Measurements from ENCODE around the gene CDH13. TPM values are rescaled to one million over a fixed set of nuclear protein-coding genes. Genes with fewer than 3 reads are reported as not detected.

Gene CDH13
- total RNA-seq, 1 experiment from 2014 or later: 49.3 TPM

DNA sequence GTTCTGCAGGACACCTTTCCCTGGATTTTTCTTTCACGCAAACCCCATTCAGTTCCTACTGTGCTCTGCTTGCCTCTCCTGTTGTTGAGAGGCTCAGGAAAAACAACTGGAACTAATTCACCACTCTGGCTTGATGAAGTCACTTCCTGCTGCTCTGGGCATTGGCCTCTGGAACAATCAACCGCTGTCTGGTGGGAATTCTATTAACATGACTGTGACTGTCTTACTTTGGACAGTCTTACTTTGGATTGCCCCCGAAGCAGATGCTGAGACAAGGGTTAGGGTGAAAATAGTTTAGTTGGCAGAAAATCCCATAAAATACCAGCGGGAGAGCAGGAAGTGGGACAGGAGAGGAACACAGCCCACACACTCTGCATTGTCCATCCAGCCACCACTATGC lies 1091.0 kb downstream of the CDH13 start:
- no peaks in the 10 kb centered on the region for H3K4me1 Mint-ChIP-seq (ENCODE audit: insufficient read depth, unreplicated experiment)
- no peak overlapping the region for H3K27ac Mint-ChIP-seq (ENCODE audit: low read depth, unreplicated experiment)
- H3K9me3 Mint-ChIP-seq (ENCODE audit: unreplicated experiment): no peaks in the 10 kb centered on the region
- intact Hi-C loops (cut with micrococcal nuclease): no loop called here
- no peak overlapping the region for H3K4me3 Mint-ChIP-seq (ENCODE audit: unreplicated experiment)
- POLR2A ChIA-PET: no interaction called here
- TF ChIP-seq, protein P1, sequence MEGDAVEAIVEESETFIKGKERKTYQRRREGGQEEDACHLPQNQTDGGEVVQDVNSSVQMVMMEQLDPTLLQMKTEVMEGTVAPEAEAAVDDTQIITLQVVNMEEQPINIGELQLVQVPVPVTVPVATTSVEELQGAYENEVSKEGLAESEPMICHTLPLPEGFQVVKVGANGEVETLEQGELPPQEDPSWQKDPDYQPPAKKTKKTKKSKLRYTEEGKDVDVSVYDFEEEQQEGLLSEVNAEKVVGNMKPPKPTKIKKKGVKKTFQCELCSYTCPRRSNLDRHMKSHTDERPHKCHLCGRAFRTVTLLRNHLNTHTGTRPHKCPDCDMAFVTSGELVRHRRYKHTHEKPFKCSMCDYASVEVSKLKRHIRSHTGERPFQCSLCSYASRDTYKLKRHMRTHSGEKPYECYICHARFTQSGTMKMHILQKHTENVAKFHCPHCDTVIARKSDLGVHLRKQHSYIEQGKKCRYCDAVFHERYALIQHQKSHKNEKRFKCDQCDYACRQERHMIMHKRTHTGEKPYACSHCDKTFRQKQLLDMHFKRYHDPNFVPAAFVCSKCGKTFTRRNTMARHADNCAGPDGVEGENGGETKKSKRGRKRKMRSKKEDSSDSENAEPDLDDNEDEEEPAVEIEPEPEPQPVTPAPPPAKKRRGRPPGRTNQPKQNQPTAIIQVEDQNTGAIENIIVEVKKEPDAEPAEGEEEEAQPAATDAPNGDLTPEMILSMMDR (IDR thresholded peaks at IDR 0.05; ENCODE audit: unreplicated experiment): no peak
- no peaks in the 10 kb centered on the region for H3K27me3 Mint-ChIP-seq (ENCODE audit: insufficient read depth, unreplicated experiment)
- CTCF ChIA-PET: no interaction called here
- no peaks in the 10 kb centered on the region for H3K36me3 Mint-ChIP-seq (ENCODE audit: insufficient read depth, unreplicated experiment)
- no peak for DNase-seq (ENCODE audit: unreplicated experiment)
- no TSS peak for BruUV-seq (replicated peaks)

DNA sequence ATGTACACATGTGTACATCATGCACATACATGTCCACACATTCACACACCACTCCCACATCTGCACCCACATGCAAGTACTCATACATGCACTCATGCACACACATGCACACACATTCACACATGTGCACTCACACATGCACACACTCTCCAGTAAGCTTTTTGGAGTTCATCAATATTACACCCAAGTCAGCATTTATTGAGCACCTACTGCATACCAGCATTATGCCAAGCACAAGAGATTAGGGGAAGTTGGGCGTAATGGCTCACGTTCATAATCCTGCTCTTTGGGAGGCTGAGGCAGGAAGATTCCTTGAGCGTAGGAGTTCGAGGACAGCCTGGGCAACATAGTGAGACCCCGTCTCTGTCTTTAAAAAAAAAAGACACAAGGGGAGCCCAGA lies 1093.4 kb downstream of the CDH13 start:
- no peaks in the 10 kb centered on the region for H3K27me3 Mint-ChIP-seq (ENCODE audit: insufficient read depth, unreplicated experiment)
- no peak overlapping the region for H3K27ac Mint-ChIP-seq (ENCODE audit: low read depth, unreplicated experiment)
- ChIA-PET CTCF (no interaction called here), POLR2A (no interaction called here)
- no peak for DNase-seq (ENCODE audit: unreplicated experiment)
- TF ChIP-seq, protein P1 (IDR thresholded peaks at IDR 0.05; ENCODE audit: unreplicated experiment): no peak
- no peaks in the 10 kb centered on the region for H3K36me3 Mint-ChIP-seq (ENCODE audit: insufficient read depth, unreplicated experiment)
- no peak overlapping the region for H3K4me3 Mint-ChIP-seq (ENCODE audit: unreplicated experiment)
- intact Hi-C loops (cut with micrococcal nuclease): no loop called here
- BruUV-seq (replicated peaks): no TSS peak
- H3K9me3 Mint-ChIP-seq (ENCODE audit: unreplicated experiment): peaks cover 9% of the 10 kb centered on the region
- no peaks in the 10 kb centered on the region for H3K4me1 Mint-ChIP-seq (ENCODE audit: insufficient read depth, unreplicated experiment)

DNA sequence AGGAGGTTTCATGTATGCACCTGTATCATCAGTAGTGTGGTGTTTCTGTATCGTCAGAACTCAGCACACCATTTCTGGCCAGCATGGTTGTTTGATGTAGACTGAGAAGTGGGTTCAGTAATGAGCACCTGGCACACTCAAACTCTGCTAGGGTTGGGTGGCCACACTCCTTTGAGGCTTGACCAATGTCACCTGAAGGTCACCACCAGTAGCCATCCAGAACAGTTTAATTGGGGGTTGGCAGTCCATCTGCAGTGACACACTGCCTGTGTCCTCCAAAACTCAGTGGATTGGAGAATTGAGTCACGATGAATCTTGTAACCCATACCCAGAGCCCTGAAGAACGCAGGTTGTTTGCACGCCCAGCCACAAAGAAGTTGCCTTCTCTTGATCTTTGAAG lies 1094.2 kb downstream of the CDH13 start:
- Mint-ChIP-seq H3K9me3 (ENCODE audit: unreplicated experiment) (peaks cover 9% of the 10 kb centered on the region), H3K4me1 (ENCODE audit: insufficient read depth, unreplicated experiment) (no peaks in the 10 kb centered on the region), H3K36me3 (ENCODE audit: insufficient read depth, unreplicated experiment) (no peaks in the 10 kb centered on the region), H3K27ac (ENCODE audit: low read depth, unreplicated experiment) (no peak overlapping the region), H3K27me3 (ENCODE audit: insufficient read depth, unreplicated experiment) (no peaks in the 10 kb centered on the region), H3K4me3 (ENCODE audit: unreplicated experiment) (no peak overlapping the region)
- ChIA-PET POLR2A (no interaction called here), CTCF (no interaction called here)
- intact Hi-C loops (cut with micrococcal nuclease): no loop called here
- no peak for DNase-seq (ENCODE audit: unreplicated experiment)
- no TSS peak for BruUV-seq (replicated peaks)
- TF ChIP-seq, protein P1 (IDR thresholded peaks at IDR 0.05; ENCODE audit: unreplicated experiment): no peak

DNA sequence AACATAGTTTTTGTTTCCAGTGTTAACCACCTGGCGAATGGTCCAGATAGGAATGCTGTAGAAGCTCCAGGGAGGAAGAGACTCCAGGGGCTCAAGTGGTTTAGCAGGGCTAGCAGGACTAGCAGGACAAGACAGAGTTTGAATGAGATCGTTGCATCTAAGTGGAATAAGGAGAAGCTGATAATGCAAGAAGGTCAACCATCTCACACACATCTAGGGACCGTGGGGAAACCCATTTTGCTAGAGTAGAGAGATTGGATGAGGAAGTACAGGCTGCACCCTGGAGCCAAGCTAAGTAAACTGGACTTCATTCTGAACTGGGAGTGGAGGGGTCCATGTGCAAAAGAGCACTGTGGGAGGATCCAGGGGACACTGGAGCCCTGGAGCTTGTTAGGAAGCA lies 1094.9 kb downstream of the CDH13 start:
- POLR2A ChIA-PET: no interaction called here
- TF ChIP-seq, protein P1 (IDR thresholded peaks at IDR 0.05; ENCODE audit: unreplicated experiment): no peak
- Mint-ChIP-seq H3K4me1 (ENCODE audit: insufficient read depth, unreplicated experiment) (no peaks in the 10 kb centered on the region), H3K9me3 (ENCODE audit: unreplicated experiment) (peaks cover 9% of the 10 kb centered on the region), H3K27ac (ENCODE audit: low read depth, unreplicated experiment) (no peak overlapping the region), H3K36me3 (ENCODE audit: insufficient read depth, unreplicated experiment) (no peaks in the 10 kb centered on the region), H3K27me3 (ENCODE audit: insufficient read depth, unreplicated experiment) (no peaks in the 10 kb centered on the region), H3K4me3 (ENCODE audit: unreplicated experiment) (no peak overlapping the region)
- no TSS peak for BruUV-seq (replicated peaks)
- CTCF ChIA-PET: no interaction called here
- no peak for DNase-seq (ENCODE audit: unreplicated experiment)
- intact Hi-C loops (cut with micrococcal nuclease): no loop called here

Measured in MCF 10A (cell line).